Ovary (tissue), 3 donors: ENCODE results near the gene KLK11.

Experiments
- EP300 ChIP-seq: sonication (generic); formaldehyde crosslinking; IDR thresholded peaks from one replicate; pipeline ENCODE4 v1.6.1; 2017; ENCODE audit warnings: antibody characterized with exemption
- POLR2A ChIP-seq: fragments of 450-650 bp; IDR thresholded peaks from one replicate; pipeline ENCODE4 v1.6.1; 2017; ENCODE audit warnings: antibody characterized with exemption, mild to moderate bottlenecking, moderate library complexity
- TF ChIP-seq, protein P1 (sequence below), 3 donors: fragments of 450-650 bp in 2 of 3; fragments of 200-600 bp in 1 of 3; IDR thresholded peaks; one replicate each; pipeline versions ENCODE4 v1.5.1 to v1.8.0; 2016 to 2022; ENCODE audit warnings: antibody characterized with exemption in 3 of 3, mild to moderate bottlenecking in 1 of 3
- donor health status: DM: no; HTN: no; CAD: no.

DNA sequence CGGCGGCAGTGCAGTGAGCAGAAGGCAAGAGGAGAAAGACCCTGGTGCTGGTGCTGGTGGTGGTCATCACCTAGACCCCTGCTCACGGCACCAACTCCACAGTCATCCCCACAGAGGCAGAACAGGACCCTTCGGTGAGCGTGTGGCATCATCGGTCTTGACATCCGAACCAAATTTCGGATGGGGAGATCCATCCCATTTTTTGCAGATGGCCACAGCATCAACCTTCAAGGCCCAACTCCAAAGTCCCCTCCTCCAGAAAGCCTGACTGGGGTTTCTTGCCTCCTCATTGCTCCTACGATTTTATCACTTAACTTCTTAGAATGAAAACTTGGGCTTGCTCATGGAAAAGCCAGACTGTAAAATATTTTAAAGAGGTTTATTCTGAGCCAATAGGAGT is 17.1 kb upstream of the KLK11 start:
- TF ChIP-seq POLR2A (no peak), EP300 (no peak)
- TF ChIP-seq, protein P1, sequence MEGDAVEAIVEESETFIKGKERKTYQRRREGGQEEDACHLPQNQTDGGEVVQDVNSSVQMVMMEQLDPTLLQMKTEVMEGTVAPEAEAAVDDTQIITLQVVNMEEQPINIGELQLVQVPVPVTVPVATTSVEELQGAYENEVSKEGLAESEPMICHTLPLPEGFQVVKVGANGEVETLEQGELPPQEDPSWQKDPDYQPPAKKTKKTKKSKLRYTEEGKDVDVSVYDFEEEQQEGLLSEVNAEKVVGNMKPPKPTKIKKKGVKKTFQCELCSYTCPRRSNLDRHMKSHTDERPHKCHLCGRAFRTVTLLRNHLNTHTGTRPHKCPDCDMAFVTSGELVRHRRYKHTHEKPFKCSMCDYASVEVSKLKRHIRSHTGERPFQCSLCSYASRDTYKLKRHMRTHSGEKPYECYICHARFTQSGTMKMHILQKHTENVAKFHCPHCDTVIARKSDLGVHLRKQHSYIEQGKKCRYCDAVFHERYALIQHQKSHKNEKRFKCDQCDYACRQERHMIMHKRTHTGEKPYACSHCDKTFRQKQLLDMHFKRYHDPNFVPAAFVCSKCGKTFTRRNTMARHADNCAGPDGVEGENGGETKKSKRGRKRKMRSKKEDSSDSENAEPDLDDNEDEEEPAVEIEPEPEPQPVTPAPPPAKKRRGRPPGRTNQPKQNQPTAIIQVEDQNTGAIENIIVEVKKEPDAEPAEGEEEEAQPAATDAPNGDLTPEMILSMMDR (IDR thresholded peaks at IDR 0.05): no peak
